GM12878 (cell line): ENCODE data around the gene BLOC1S3. TPM values are rescaled to one million over a fixed set of nuclear protein-coding genes. Genes with fewer than 3 reads are reported as not detected.

ENCODE experiments used
- ATAC-seq: fragments of 200-7000 bp; cut with Tn5 transposase; 3 replicates; pipeline ENCODE4 v1.9.1; 2020; ENCODE audit warnings: mild to moderate bottlenecking, moderate library complexity
- BruUV-seq: library from RNA; stranded (reverse); fragments of 400-500 nt; replicated peaks from 2 replicates; lab custom pipeline; 2021; lab: Mats Ljungman, UMichigan
- CTCF ChIA-PET: fragments of 300-600 bp; sonication (Branson Sonifier 250); formaldehyde crosslinking; extraction: SDS; loops from one replicate; lab custom pipeline; 2021; ENCODE audit warnings: inconsistent platforms; lab: Yijun Ruan, JAX
- POLR2A ChIA-PET: fragments of 350-600 bp; formaldehyde crosslinking; extraction: SDS; loops from one replicate; lab custom pipeline; 2021; ENCODE audit warnings: inconsistent platforms; lab: Charles Lee
- RAD21 ChIA-PET: fragments of 300-600 bp; sonication (Branson Sonifier 250); formaldehyde crosslinking; loops from one replicate; lab custom pipeline; 2023; ENCODE audit warnings: antibody characterized with exemption; ENCODE audit not compliant: unreplicated experiment; lab: Charles Lee
- SMC1A ChIA-PET: fragments of 300-600 bp; sonication (Branson Sonifier 250); formaldehyde crosslinking; loops from one replicate; lab custom pipeline; 2023; ENCODE audit not compliant: unreplicated experiment, uncharacterized antibody; lab: Charles Lee
- DNase-seq: peaks from one replicate; pipeline ENCODE4 v3.0.0-alpha.2; 2011; ENCODE audit warnings: low read depth, low spot score
- FAIRE-seq: peaks from 3 replicates; lab custom pipeline; 2011; peaks lifted over from hg19 to GRCh38; lab: Jason Lieb, UNC
- H2AFZ ChIP-seq: 2 replicates; pipeline ENCODE4 v1.6.0; 2011; ENCODE audit warnings: low read depth, low read length, control low read depth; ENCODE audit not compliant: control insufficient read depth
- H3K27ac ChIP-seq: 2 replicates; pipeline ENCODE4 v1.5.1; 2011; ENCODE audit warnings: control low read depth; ENCODE audit not compliant: control insufficient read depth, insufficient read depth
- H3K27me3 ChIP-seq, 2 experiments: replicated peaks in 1 of 2; 2 replicates each; pipeline versions ENCODE4 v1.6.0 to v1.6.1; 2011; ENCODE audit warnings: low read length in 1 of 2; ENCODE audit not compliant: control insufficient read depth in 2 of 2, insufficient read depth in 2 of 2
- H3K36me3 ChIP-seq, 2 experiments: 2 replicates each; pipeline ENCODE4 v1.5.1; 2011; ENCODE audit warnings: low read length in 1 of 2; ENCODE audit not compliant: control insufficient read depth in 2 of 2, insufficient read depth in 2 of 2
- H3K4me1 ChIP-seq: 2 replicates; pipeline ENCODE4 v1.6.1; 2011; ENCODE audit warnings: mild to moderate bottlenecking, low read length, moderate library complexity, mixed read lengths; ENCODE audit not compliant: control insufficient read depth, insufficient read depth
- H3K4me2 ChIP-seq: 2 replicates; pipeline ENCODE4 v1.6.0; 2011; ENCODE audit warnings: control low read depth; ENCODE audit not compliant: control insufficient read depth, insufficient read depth
- H3K4me3 ChIP-seq: fragments of 200-600 bp; sonication (generic); 2 replicates; pipeline ENCODE4 v1.5.1; 2016
- H3K79me2 ChIP-seq: 2 replicates; pipeline ENCODE4 v1.6.0; 2011; ENCODE audit warnings: low read length; ENCODE audit not compliant: control insufficient read depth, insufficient read depth
- H3K9ac ChIP-seq: 2 replicates; pipeline ENCODE4 v1.8.0; 2011; ENCODE audit warnings: low read length, control low read depth, mixed read lengths; ENCODE audit not compliant: control insufficient read depth, insufficient read depth
- H3K9me3 ChIP-seq: replicated peaks from 3 replicates; pipeline ENCODE4 v1.5.1; 2011; ENCODE audit warnings: mild to moderate bottlenecking, low read length; ENCODE audit not compliant: control insufficient read depth, insufficient read depth
- H4K20me1 ChIP-seq: 2 replicates; pipeline ENCODE4 v1.6.0; 2011; ENCODE audit not compliant: control insufficient read depth, insufficient read depth
- ASH2L ChIP-seq: fragments of 300-600, 200-600 bp; sonication (generic); IDR thresholded peaks from 2 replicates; pipeline ENCODE4 v1.6.1; 2017; ENCODE audit warnings: low read depth, mild to moderate bottlenecking, borderline replicate concordance
- ELK1 ChIP-seq: IDR thresholded peaks from 2 replicates; pipeline ENCODE4 v1.6.1; 2012; ENCODE audit warnings: low read depth, low read length, improper control_type of control experiment
- HDAC2 ChIP-seq: fragments of 200-600 bp; sonication (generic); IDR thresholded peaks from 2 replicates; pipeline ENCODE4 v1.6.1; 2017
- KAT2A ChIP-seq: conservative IDR thresholded peaks from 2 replicates; pipeline ENCODE4 v1.6.1; 2011; ENCODE audit warnings: low read depth, low read length; ENCODE audit not compliant: control insufficient read depth
- LARP7 ChIP-seq: fragments of 450-650 bp; IDR thresholded peaks from 2 replicates; pipeline ENCODE4 v1.6.1; 2017; ENCODE audit warnings: mild to moderate bottlenecking
- NR2C2 ChIP-seq: IDR thresholded peaks from 2 replicates; pipeline ENCODE4 v1.6.1; 2011; ENCODE audit warnings: borderline replicate concordance, low read depth; ENCODE audit not compliant: control insufficient read depth, insufficient read length
- POLR2A ChIP-seq: IDR thresholded peaks from 2 replicates; pipeline ENCODE4 v1.6.1; 2011; ENCODE audit warnings: low read depth, mild to moderate bottlenecking, low read length
- SMARCA5 ChIP-seq: fragments of 450-650 bp; IDR thresholded peaks from 2 replicates; pipeline ENCODE4 v1.6.1; 2017; ENCODE audit warnings: mild to moderate bottlenecking
- SREBF2 ChIP-seq: IDR thresholded peaks from 2 replicates; pipeline ENCODE4 v1.6.1; 2012; ENCODE audit warnings: mild to moderate bottlenecking, low read length
- ZNF24 ChIP-seq: fragments of 450-650 bp; IDR thresholded peaks from 2 replicates; pipeline ENCODE4 v1.6.1; 2017; ENCODE audit warnings: antibody characterized with exemption, mild to moderate bottlenecking
- ZNF274 ChIP-seq: IDR thresholded peaks from one replicate; pipeline ENCODE4 v1.8.0; 2011; ENCODE audit not compliant: insufficient read length, insufficient read depth
- WGBS: methylation state at CpG from one replicate; pipeline ENCODE4 v1.1.6; 2016; ENCODE audit warnings: low lambda C conversion rate; ENCODE audit not compliant: insufficient replicate concordance, insufficient coverage; ENCODE audit errors: missing lambda C conversion rate; 5-methylcytosine and 5-hydroxymethylcytosine counted together
- in situ Hi-C: fragments of 300-500 bp; cut with MboI; formaldehyde crosslinking; loops from 9 replicates; pipeline ENCODE4 v1.14.3; 2018; ENCODE audit warnings: mixed read lengths
- intact Hi-C: fragments of 100-400 bp; cut with micrococcal nuclease; formaldehyde crosslinking; loops from one replicate; pipeline ENCODE4 v1.14.2; 2022; ENCODE audit not compliant: unreplicated experiment
- polyA plus RNA-seq, 11 experiments: library from polyadenylated mRNA; depleted of rRNA in 4 of 11; unstranded in 6 of 11; stranded (reverse) in 5 of 11; fragments of >200 nt; fragmentation: Nextera tagmentation in 4 of 11; fragmentation: Illumina TruSeq in 1 of 11; extraction: Ambion mirVana in 4 of 11; extraction: Trizol in 1 of 11; gene quantifications; 1 replicate in 1 of 11; 2 replicates in 10 of 11; pipeline versions ENCODE4 v1.2.1 to v1.2.3, GENCODE V29; 2011 to 2016; ENCODE audit warnings: inconsistent platforms in 2 of 11, missing spikeins in 2 of 11, low read depth in 1 of 11
- total RNA-seq, 4 experiments: library from RNA; depleted of rRNA in 3 of 4; stranded (reverse); fragments of >200 nt in 3 of 4; fragmentation: Illumina TruSeq in 1 of 4; extraction: Trizol in 1 of 4; gene quantifications; 2 replicates each; pipeline versions ENCODE4 v1.2.1 to v1.2.3, GENCODE V29; 2013 to 2021
- TF ChIP-seq, protein P1 (sequence below): fragments of 450-650 bp; IDR thresholded peaks from 2 replicates; pipeline ENCODE4 v1.6.1; 2016; ENCODE audit warnings: mild to moderate bottlenecking, moderate library complexity, borderline replicate concordance

BLOC1S3 gene
- total and polyA plus RNA-seq, 10 of the 15 experiments (the other 5 are each of a cell fraction or from before 2014, with no cell fraction given): 3.6 to 18.3 (median 10.4) TPM

- H3K4me3 ChIP-seq: no peak overlapping the region
- CTCF ChIA-PET: no interaction called here
- H3K9ac ChIP-seq: no peak overlapping the region
- H3K79me2 ChIP-seq: no peaks in the 10 kb centered on the region
- intact Hi-C loops (no loop called here), in situ Hi-C loops (no loop called here)
- TF ChIP-seq ASH2L (no peak), POLR2A (no peak), ZNF24 (no peak), LARP7 (no peak), KAT2A (no peak), ELK1 (no peak), SMARCA5 (no peak), SREBF2 (no peak), NR2C2 (no peak), ZNF274 (no peak), HDAC2 (no peak)
- TF ChIP-seq, protein P1, sequence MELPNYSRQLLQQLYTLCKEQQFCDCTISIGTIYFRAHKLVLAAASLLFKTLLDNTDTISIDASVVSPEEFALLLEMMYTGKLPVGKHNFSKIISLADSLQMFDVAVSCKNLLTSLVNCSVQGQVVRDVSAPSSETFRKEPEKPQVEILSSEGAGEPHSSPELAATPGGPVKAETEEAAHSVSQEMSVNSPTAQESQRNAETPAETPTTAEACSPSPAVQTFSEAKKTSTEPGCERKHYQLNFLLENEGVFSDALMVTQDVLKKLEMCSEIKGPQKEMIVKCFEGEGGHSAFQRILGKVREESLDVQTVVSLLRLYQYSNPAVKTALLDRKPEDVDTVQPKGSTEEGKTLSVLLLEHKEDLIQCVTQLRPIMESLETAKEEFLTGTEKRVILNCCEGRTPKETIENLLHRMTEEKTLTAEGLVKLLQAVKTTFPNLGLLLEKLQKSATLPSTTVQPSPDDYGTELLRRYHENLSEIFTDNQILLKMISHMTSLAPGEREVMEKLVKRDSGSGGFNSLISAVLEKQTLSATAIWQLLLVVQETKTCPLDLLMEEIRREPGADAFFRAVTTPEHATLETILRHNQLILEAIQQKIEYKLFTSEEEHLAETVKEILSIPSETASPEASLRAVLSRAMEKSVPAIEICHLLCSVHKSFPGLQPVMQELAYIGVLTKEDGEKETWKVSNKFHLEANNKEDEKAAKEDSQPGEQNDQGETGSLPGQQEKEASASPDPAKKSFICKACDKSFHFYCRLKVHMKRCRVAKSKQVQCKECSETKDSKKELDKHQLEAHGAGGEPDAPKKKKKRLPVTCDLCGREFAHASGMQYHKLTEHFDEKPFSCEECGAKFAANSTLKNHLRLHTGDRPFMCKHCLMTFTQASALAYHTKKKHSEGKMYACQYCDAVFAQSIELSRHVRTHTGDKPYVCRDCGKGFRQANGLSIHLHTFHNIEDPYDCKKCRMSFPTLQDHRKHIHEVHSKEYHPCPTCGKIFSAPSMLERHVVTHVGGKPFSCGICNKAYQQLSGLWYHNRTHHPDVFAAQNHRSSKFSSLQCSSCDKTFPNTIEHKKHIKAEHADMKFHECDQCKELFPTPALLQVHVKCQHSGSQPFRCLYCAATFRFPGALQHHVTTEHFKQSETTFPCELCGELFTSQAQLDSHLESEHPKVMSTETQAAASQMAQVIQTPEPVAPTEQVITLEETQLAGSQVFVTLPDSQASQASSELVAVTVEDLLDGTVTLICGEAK: no peak
- no peak overlapping the region for H3K4me2 ChIP-seq
- no peaks in the 10 kb centered on the region for H3K9me3 ChIP-seq
- POLR2A ChIA-PET: no interaction called here
- BruUV-seq: no TSS peak
- SMC1A ChIA-PET: no interaction called here
- no peak for FAIRE-seq
- WGBS: 82% methylated on average over 10 of the region's 14 CpGs
- H3K4me1 ChIP-seq: no peaks in the 10 kb centered on the region
- no peaks in the 10 kb centered on the region for H3K36me3 ChIP-seq
- H4K20me1 ChIP-seq: no peaks in the 10 kb centered on the region
- no peak overlapping the region for H2AFZ ChIP-seq
- no peak for DNase-seq
- H3K27me3 ChIP-seq: peaks cover 2 to 3% of the 10 kb centered on the region in 2 experiments
- no peak for ATAC-seq
- RAD21 ChIA-PET: no interaction called here
- no peak overlapping the region for H3K27ac ChIP-seq
Measured at GRCh38 chr19:45217957-45218334, 39.4 kb downstream of the BLOC1S3 start.
